HG03469 (cell line): ENCODE results near the gene ADAMTS4.
A peak's percentile ranks its signal among the peaks of the same experiment; 100 is the strongest.

Experiments used
- ATAC-seq: cut with Tn5 transposase; IDR thresholded peaks from one replicate; pipeline ENCODE4 v1.9.1; 2021; ENCODE audit warnings: mild to moderate bottlenecking, moderate library complexity, moderate number of reproducible peaks; ENCODE audit not compliant: unreplicated experiment

The ADAMTS4 gene

GRCh38 chr1:161175771-161176453, 22.9 kb downstream of the ADAMTS4 start:
- no peak for ATAC-seq

- no peak for ATAC-seq
Observed at GRCh38 chr1:161174911-161175310, 23.9 kb downstream of the ADAMTS4 start.

- no peak for ATAC-seq
Observed at GRCh38 chr1:161173711-161174110, 25.1 kb downstream of the ADAMTS4 start.

- no peak for ATAC-seq
Observed at GRCh38 chr1:161172776-161173376, 26.0 kb downstream of the ADAMTS4 start.

GRCh38 chr1:161172349-161172748, 26.5 kb downstream of the ADAMTS4 start:
- ATAC-seq, result no peak

GRCh38 chr1:161171696-161172095, 27.2 kb downstream of the ADAMTS4 start:
- no peak for ATAC-seq

- no peak for ATAC-seq
Observed at GRCh38 chr1:161171191-161171590, 27.7 kb downstream of the ADAMTS4 start.

GRCh38 chr1:161168906-161169305, 29.9 kb downstream of the ADAMTS4 start:
- ATAC-seq, result no peak

- ATAC-seq, result no peak
Observed at GRCh38 chr1:161166669-161167548, 31.9 kb downstream of the ADAMTS4 start.

GRCh38 chr1:161165742-161166668, 32.8 kb downstream of the ADAMTS4 start, which contains the start of gene PPOX:
PPOX (plus strand) TSS chr1:161166426; CDS start chr1:161166848, 422 bp downstream.
- ATAC-seq, result peak; percentile 88

- no peak for ATAC-seq
Observed at GRCh38 chr1:161164901-161165610, 33.8 kb downstream of the ADAMTS4 start.

GRCh38 chr1:161163793-161164192, 35.1 kb downstream of the ADAMTS4 start:
- no peak for ATAC-seq

- ATAC-seq, result no peak
Observed at GRCh38 chr1:161162806-161163205, 36.0 kb downstream of the ADAMTS4 start.

GRCh38 chr1:161162052-161162451, 36.8 kb downstream of the ADAMTS4 start:
- no peak for ATAC-seq

- ATAC-seq, result no peak
Observed at GRCh38 chr1:161161652-161162051, 37.2 kb downstream of the ADAMTS4 start.

- no peak for ATAC-seq
Observed at GRCh38 chr1:161160671-161161145, 38.1 kb downstream of the ADAMTS4 start.

- no peak for ATAC-seq
Observed at GRCh38 chr1:161159913-161160243, 39.0 kb downstream of the ADAMTS4 start.

- peak; percentile 64 for ATAC-seq
Observed at GRCh38 chr1:161159087-161159912, 39.6 kb downstream of the ADAMTS4 start, which contains the start of gene USP21. USP21 (plus strand) TSS chr1:161159500; CDS start chr1:161160641, 1,141 bp downstream.
